ENCODE measurements around the gene GOLPH3.
"Not testable (repeated sequence)": the region's sequence is repeated elsewhere in the genome, so short reads cannot be mapped to it uniquely, and the experiment has no call there.

Gene GOLPH3

DNA sequence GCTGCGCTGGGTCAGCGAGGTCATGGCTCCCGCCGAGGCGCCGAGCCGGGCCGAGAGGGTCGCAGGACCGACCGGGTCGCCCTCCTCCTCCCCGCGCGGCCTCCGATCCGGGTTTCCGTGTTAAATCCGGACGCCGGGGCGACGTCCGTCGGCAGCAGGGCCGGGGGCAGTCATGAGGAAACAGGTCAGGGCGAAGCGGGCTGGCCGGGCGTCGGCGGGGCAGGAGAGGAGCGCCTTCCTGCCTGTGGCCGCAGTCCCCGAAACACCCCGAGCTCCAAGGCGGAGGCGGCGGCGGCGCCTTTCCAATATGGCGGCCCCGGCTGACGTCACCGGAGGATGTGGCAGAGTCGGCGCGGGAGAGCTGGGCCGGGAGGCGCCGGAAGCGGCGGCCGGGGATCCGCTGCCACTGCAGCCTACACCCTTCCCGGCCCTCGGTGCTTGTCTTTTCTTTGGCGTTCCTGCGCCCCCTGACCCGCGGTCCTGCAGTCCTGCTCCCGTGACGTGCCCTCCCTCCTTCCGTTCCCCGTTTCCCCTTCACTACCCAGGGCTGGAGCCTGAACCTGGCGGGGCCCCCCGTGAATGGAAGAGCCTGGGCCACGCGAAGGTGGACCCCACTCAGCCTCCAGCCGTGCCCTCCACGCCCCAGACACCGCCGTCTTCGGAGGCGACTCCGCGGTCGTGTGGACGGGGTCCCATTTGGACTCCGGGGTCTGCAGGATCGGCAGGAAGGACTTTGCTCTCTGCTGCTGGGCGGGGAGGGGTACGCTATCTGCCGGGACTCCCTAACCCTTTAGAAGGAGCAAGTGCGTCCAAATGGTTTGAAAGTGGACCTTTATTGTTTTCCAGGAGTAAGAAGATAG is at the start of gene GOLPH3:
GOLPH3 (minus strand) TSS at position 309 of the 860 bp plus-strand sequence; CDS start at position 24, 285 bp downstream.
- peak; percentile 95 for DNase-seq

DNA sequence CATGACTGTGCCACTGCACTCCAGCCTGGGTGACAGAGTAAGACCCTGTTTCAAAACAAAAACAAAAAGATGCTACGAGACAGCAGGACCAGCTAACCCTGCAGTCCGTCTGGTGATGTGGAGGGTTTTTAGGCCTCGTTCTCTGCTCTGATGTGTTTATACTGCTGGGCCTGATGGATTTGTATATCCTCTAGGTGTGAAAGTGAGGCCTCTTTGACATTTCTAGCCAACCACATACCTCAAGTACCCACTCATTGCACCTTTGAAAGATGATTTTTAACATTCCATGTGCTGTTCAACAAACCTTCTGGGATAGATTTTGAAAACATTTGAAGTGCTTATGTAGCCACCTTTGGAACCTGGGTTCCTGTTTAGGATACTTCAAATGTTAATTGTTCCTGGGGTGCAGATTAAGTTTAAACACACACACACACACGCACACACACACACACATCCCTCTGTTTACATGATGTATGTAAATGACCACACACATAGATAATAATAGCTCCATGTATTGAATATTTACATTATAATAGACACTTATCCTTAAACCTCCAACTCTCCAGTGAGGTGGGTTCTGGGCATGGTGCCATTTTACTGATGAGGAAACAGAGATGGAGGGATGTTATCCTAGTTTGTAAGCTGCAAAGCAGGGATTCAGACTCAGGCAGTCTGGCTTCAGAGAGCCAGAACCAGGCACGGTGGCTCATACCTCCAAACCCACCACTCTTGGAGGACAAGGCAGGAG is 48.8 kb upstream of the GOLPH3 start:
- DNase-seq = no peak

DNA sequence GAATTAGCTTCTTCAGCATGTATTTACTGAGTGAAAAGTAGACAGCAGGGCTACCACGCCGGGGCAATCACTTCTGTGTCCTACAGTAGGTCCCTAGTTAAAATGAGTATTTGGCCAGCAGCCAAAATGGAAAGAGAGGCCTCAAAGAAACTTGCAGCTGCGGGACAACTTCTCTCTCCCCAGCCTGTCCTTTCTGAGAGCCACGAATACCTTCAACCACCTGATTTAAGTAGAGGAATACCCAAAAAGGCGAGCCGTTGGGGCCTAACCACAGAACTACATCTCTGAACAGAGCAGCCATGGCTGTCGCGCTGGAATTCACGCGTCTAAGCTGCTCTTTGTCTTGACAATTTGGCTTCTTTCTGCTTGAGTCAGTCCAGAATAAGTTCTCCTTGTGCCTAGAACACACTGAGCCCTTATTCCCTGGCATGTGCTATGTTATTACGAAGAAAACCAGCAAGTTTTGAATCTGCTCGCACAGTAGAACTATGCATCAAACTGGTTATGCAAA is 43.8 kb upstream of the GOLPH3 start:
- DNase-seq = peak; percentile 23

DNA sequence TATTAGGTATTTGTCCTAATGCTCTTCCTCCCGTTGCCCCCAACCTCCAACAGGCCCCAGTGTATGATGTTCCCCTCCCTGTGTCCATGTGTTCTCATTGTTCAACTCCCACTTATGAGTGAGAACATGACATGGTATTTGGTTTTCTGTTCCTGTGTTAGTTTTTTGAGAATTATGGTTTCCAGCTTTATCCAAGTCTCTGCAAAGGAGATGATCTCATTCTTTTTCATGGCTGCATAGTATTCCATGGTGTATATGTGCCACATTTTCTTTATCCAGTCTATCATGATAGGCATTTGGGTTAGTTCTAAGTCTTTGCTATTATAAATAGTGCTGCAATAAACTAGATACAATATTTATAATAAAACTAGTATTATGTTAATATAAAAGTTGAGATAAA is 40.2 kb upstream of the GOLPH3 start:
- not testable (repeated sequence) for DNase-seq

DNA sequence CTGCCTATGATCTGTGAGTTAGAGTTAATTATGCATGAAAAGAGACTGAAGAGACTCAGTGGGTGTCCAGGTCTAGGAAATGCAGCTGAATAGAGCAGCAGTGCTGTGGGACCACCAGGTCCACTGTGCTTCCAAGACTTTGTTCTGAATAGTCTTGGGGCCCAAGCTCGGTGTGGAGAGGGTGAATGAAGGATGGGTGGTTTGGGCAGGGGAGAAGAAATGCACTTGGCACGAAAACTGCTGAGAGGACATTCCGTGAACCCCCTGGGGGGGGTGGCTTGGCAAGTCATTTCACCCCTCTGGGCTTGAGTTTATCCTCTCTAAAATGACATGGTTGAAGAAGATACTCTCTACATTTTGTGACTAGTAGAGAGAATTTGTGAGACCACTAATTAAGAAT is 36.0 kb upstream of the GOLPH3 start:
- no peak for DNase-seq

DNA sequence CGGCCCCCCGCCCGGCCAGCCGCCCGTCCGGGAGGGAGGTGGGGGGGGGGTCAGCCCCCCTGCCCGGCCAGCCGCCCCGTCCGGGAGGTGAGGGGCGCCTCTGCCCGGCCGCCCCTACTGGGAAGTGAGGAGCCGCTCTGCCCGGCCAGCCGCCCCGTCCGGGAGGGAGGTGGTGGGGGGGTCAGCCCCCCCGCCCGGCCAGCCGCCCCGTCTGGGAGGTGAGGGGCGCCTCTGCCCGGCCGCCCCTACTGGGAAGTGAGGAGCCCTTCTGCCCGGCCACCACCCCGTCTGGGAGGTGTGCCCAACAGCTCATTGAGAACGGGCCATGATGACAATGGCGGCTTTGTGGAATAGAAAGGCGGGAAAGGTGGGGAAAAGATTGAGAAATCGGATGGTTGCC is 34.7 kb upstream of the GOLPH3 start:
- not testable (repeated sequence) for DNase-seq

DNA sequence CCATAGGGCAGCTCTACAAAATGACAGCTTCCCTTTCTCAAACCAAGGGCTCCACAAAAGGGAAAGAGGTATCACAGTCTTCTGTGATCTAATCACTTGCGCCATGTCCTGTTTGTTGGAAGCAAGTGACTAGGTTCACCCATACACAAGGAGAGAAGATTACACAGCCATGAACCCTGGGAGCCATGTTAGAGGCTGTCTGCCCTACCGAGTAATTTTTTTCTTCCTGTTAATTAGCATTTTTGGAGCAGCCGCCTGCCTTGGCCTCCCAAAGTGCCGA is 33.2 kb upstream of the GOLPH3 start:
- DNase-seq = no peak

DNA sequence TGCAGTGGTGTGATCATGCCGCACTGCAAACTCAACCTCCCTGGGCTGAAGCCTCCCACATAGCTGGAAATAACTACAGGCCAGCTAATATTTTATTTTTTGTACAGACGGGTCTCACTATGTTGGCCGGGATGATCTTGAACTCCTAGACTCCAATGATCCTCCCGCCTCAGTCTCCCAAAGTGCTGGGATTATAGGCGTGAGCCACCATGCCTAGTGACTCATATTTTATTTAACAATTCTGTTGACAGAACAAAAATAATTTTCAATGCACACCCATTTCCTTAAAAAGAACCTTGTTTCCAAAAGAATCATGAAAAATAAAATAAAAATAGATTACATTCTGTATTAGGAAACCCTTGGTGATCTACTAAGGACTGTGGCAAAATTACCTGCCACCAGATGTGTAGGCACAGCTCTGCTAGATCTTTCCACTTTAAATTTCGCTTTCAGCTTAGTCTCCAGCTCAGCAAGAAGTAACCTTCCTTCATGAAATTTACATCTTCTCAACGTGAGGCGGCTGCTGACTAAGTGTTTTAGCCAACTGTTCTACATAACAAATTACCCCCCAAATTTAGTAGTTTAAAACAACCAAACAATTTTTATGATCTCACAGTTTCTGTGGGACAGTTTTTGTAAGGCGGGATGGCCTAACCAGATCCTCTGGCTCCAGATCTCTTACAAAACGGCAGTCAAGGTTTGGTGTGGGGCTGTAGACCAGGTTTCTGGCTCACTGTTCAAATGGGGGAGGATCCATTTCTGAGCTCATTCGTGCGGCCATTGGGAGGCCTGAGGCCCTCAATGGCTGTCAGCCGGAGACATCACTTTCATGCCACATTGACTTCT is 32.6 kb upstream of the GOLPH3 start:
- DNase-seq = no peak

DNA sequence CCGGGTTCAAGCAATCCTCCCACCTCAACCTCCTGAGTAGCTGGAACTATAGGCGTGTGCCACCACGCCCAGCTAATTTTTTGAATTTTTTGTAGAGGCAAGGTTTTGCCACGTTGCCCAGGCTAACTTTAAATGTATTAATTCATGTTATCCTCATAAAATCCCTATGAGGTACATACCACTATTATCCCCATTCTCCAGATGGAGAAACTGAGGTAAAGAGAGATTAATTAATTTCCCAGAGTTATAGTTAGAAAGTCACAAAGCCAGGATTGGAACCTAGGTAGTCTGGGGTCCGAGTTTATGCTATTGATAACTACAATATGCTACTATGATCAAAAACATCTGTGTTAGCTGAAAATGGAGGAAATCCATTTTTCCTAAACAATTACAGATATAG is 31.9 kb upstream of the GOLPH3 start:
- no peak for DNase-seq

DNA sequence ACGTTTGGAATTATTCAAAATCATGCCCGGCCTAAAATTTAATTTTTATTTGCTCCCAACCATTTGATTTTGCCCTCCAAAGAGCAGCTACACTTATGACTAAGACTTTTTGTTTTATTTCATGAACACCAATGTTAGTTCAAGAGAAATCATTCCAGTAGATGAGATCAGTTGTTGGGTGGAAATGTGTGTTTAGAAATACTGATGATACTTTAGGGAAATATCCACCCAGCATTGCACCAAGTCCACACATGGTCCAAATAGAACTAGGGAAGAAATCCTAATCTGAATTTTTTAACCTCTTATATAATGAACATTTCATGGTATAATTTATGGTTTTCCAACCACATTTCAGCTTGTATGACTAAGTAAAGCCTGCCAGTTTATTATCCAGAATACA is 28.3 kb upstream of the GOLPH3 start:
- DNase-seq = no peak

DNA sequence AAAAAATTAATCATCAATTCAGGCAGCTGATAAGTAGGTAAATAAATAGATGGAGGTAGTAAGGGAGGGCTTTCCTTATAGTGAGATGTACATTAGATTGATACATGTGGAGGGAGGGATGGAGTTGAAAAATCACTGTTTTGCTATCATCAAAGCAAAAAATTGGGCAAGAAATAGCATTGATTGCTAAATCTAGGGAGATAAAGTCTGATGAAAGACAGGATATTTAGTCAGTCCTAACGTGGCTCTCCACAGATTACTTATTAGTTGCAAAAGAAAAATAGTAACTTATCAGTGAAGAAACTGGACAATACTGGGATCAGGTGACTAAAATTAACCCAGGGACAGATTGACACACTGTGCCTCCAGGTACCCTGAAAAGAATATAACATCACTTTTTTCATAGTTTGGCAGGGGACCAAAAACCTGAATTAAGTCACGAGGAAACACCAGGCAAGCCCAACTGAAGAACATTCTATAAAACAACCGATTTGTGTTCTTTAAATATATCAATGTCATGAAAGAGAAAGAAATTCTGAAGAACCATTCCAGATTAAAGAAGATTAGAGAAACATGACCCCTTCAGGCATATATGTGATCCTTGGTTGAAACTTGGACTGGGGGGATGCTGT is 27.1 kb upstream of the GOLPH3 start:
- DNase-seq = no peak

DNA sequence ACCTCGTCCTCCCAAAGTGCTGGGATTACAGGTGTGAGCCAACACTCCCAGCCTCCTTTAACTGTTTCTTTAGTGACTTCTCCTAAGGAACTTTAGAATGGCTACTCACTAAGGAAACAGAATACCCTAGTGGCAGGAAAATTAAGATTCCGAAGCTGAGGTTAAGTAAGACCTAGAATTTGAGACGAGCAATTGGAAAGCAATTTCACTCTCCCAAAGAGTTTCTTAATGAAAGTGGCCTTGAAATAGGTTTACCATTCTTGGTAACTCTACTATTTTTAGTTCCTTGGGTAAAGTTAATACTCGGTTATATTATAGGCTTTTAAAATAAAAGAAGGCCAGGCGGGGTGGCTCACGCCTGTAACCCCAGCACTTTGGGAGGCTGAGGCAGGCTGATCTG is 22.9 kb upstream of the GOLPH3 start:
- no peak for DNase-seq

DNA sequence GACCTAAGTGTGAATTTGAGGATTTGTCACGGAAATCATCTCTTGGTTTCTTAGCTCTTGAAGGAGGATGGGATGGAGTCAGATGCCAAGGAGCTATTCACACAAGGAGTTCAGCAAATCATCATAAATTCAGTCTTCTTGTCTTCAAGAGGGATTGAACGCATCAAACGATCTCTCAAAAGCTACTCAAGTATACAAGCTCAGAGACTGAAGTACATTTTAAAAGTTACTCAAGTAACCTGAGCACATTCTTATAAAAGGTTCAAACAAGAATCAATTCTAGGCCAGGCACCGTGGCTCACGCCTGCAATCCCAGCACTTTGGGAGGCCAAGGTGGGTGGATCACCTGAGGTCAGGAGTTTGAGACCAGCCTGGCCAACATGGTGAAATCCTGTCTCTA is 21.1 kb upstream of the GOLPH3 start:
- DNase-seq = no peak

DNA sequence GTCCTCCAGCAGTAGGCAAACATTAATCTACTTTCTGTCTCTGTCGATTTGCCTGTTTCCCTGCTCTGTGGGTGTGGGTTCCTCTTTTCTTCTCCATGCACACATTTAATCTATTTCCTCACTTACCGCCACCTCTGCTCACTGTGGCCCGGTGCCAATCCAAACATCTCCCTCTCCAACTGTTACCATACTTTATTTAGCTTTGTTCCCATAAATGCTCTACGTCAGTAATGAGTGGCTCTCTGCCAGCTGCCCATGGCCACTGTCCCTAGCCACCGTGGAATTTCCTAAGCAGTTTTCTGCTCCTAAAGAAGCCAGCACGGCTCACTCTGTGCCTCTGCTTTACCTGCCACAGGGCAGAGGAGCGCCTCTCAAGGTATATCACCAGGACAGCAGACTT is 19.5 kb upstream of the GOLPH3 start:
- DNase-seq = peak; percentile 67

DNA sequence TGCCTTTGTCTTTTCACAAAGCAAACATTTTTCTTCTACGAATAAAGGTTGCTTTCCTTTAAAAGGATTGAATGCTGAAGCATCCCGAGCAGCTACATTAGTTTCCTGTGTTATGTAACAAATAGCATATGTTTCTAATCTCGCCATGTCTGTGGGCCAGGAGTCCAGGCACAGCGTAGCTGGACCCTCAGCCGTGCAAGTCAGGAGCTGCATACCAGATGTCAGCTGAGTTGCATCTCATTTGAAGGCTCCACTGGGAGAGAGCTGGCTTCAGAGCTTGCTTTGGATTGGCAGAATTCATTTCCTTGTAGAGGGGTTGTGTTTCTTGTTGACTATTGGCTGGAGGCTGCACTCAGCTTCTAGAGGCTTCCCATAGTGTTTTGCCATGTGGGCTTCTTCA is 16.0 kb upstream of the GOLPH3 start:
- no peak for DNase-seq

DNA sequence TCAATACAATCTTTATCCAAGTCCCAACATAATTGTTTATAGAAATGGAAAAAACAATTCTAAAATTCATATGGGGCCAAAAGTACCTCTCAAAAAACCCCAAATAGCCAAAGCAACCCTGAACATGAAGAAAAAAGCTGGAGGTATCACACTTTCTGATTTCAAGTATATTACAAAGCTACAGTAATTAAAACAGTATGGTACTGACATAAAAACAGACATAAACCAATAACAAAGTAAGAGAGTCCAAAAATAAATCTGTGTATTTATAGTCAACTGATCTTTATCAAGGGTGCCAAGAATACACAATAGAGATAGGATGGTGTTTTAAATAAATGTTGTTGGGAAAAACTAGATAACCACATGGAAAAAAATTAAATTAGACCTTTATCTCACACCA is 13.6 kb upstream of the GOLPH3 start:
- no peak for DNase-seq

DNA sequence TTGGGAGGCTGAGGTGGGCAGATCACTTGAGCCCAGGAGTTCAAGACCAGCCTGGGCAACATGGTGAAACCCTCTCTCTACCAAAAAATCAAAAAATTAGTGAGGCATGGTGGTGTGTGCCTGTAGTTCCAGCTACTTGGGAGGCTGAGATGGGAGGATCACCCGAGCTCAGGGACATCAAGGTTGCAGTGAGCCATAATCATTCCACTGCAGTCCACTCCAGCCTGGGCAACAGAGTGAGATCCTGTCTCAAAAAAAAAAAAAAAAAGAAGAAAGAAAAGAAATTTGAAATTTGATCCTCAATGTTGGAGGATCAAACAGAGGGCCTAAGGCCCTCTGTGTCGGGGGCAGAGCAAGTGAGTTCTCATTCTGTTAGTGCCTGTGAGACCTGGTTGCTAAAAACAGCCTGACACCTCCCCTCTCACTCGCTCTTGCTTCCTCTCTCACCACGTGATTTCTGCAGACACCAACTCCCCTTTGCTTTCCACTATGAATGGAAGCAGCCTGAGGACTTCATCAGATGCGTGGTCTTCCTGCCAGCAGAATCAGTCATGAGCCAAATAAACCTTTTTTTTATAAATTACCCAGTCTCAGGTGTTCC is 8.4 kb upstream of the GOLPH3 start:
- DNase-seq = no peak

DNA sequence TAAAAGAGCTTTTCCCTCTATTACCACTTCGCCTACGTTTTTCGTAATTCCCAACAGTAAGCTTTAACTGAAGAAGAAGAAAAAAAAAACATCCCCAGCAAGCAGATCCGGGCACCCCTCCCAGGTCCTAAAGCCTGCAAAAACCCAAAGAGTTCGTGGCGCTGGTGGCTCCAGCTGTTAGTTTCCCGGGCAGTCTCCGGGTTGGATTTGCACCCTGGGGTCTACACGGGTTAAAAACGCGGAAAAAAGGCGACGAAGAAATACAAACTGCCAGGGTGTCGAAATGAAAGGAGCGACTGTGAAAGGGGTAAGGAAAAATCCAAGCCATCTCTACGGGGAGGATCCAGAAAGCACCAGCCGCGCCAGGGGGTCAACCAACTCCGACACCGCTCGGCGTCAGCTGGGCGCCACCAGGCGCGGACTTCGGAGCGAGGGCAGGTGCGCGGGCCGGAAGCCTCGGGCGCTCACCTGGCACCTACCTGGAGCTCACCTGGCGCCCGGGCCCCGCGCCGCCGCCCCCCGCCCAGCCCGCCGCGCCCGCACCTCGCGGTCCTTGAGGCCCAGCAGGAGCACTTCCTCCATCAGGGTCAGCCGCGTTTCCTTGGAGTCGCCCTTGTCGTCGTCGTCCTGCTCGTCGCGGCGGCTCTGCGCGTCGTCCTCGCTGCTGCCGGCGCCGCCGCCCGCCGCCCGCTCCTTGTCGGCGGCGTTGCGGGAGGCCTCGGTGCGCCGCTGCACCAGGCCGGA is 680 bp downstream of the GOLPH3 start:
- peak; percentile 78 for DNase-seq

DNA sequence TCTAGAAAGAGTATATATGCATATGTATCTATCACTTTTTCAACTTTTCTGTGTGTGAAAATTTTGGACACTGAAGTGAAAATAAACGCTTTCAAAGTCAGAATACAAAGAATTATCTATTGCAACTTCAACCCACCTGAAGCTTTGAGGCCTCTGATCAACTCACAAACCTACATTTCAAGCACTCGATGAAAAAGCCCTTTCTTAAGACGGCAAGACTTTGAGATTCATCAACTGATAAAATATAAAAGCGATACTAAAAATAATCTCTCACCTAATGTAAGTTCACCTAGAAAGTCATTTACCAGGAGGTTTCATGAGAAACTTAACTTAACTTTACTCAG is 1.2 kb downstream of the GOLPH3 start:
- no peak for DNase-seq

DNA sequence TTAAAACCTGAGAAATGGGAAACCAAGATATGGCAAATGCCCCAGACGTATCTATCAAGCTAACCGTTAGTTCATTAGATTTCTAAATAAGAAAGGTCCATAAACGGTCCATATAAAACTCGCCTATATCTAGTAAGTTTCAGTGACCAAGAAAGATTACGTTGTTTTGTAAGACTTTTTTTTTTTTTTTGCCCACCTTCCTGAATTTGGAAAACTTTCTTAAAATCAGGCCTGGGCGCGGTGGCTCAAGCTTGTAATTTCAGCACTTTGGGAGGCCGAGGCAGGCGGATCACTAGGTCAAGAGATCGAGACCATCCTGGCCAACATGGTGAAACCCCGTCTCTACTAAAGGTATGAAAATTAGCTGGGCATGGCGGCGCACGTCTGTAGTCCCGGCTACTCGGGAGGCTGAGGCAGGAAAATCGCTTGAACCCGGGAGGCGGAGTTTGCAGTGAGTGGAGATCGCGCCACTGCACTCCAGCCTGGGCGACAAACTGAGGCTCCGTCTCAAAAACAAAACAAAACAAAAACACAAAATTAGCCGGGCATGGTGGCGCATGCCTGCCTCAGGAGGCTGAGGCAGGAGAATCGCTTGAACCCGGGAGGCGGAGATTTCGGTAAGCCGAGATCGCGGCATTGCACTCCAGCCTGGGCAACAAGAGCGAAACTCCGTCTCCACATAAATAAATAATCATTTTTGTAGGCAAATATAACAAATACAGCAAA is 1.8 kb downstream of the GOLPH3 start:
- DNase-seq = peak; percentile 5
